Transverse colon (tissue), 4 donors: Measurements from ENCODE around the gene DIP2A.

ENCODE experiments used
- CTCF ChIP-seq, 5 experiments: fragments of 200-600 bp in 3 of 5; fragments of 450-650 bp in 2 of 5; sonication (generic) in 3 of 5; IDR thresholded peaks; 1 replicate in 2 of 5; 2 replicates in 3 of 5; pipeline ENCODE4 v1.5.1; 2016 to 2017; ENCODE audit warnings: antibody characterized with exemption in 5 of 5, inconsistent platforms in 3 of 5, mild to moderate bottlenecking in 2 of 5, moderate library complexity in 1 of 5
- EP300 ChIP-seq: sonication (generic); formaldehyde crosslinking; IDR thresholded peaks from one replicate; pipeline ENCODE4 v1.6.1; 2017; ENCODE audit warnings: antibody characterized with exemption, low read depth
- POLR2A ChIP-seq: fragments of 450-650 bp; IDR thresholded peaks from one replicate; pipeline ENCODE4 v1.6.1; 2016; ENCODE audit warnings: antibody characterized with exemption, mild to moderate bottlenecking, moderate library complexity
- POLR2AphosphoS5 ChIP-seq, 3 donors: sonication (generic); formaldehyde crosslinking; IDR thresholded peaks; one replicate each; pipeline ENCODE4 v1.6.1; 2016; ENCODE audit warnings: antibody characterized with exemption in 3 of 3

GRCh38 chr21:46465651-46466050, 7.0 kb downstream of the DIP2A start:
- TF ChIP-seq CTCF (IDR thresholded peaks at IDR 0.05) (no peak), POLR2A (no peak), POLR2AphosphoS5 (IDR thresholded peaks at IDR 0.05) (no peak), EP300 (no peak)
